ENCODE results near the gene TOMM5. TPM values are rescaled to one million over a fixed set of nuclear protein-coding genes. Genes with fewer than 3 reads are reported as not detected.
A peak's percentile ranks its signal among the peaks of the same experiment; 100 is the strongest.

The TOMM5 gene
- total and polyA plus RNA-seq, 2 of the 13 experiments (the other 11 are each of a cell fraction or from before 2014, with no cell fraction given): 147 to 315 TPM

DNA sequence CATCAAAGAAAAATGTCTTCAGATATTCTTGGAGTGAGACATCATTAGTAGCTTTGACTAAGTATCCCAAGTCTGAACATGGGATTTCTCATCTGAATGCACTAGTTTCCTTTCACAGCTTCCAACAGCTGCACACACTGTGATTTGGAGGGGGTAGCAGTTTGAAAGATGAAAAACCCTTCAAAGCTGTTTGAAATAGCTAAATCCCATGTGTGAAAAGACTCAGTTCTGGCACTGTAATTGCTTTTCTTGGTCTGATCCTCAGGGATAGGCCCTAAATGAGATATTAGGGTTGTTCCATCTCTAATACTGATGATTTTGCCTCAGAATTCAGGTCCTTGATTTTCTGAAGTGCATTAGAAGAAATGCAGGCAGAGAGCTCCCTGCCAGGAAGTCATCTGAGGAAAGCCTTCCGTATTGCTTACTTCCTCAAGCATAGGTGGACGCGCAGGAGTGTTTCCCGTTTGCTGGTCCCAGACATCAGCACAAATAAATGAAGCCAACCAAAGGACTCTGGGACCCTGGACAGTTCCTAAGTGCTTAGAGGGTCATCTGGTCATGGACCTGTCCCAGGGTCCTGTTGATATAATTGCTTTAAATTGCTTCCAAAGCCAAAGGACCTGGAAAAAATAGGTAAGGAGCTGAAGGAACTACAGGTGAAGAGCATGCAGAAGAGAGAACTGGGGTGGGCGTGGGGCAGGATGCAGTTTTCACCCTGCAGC, 32.8 kb upstream of the TOMM5 start:
- Histone ChIP-seq H3K4me1 (ENCODE audit: insufficient read depth, low read length) (no peaks in the 10 kb centered on the region), H3K9ac (ENCODE audit: insufficient read depth, low read depth, low read length) (no peak overlapping the region), H2AFZ (ENCODE audit: low read length) (no peak overlapping the region), H4K20me1 (ENCODE audit: insufficient read depth, low read length) (no peaks in the 10 kb centered on the region), H3K4me2 (ENCODE audit: low read depth, low read length) (no peak overlapping the region), H3K4me3 (replicated peaks in 1 of 3; ENCODE audit: insufficient read depth in 1 of 3, low read depth in 2 of 3, low read length in 3 of 3) (no peak overlapping the region), H3K27me3 (ENCODE audit: control insufficient read depth in 1 of 2, insufficient read depth in 2 of 2, low read length in 2 of 2) (peaks cover 0 to 22% of the 10 kb centered on the region in 2 experiments; a peak in 2 of 5 replicates), H3K79me2 (ENCODE audit: insufficient read depth, low read length) (no peaks in the 10 kb centered on the region), H3K27ac (ENCODE audit: extremely low read length, insufficient read depth, low read length) (no peak overlapping the region), H3K9me3 (ENCODE audit: low read length) (no peaks in the 10 kb centered on the region), H3K36me3 (replicated peaks in 1 of 2; ENCODE audit: control insufficient read depth in 1 of 2, insufficient read depth in 2 of 2, low read length in 2 of 2) (no peaks in the 10 kb centered on the region)
- intact Hi-C loops (cut with micrococcal nuclease; ENCODE audit: unreplicated experiment) (no loop called here), in situ Hi-C loops (cut with HindIII; ENCODE audit: extremely low pct_ligation_motif_present, low pct_unique_long_range_greater_than_20kb) (no loop called here)
- ChIA-PET CTCF (ENCODE audit: low intra/inter-chr PET ratio, low total read pairs) (no interaction called here), POLR2A (no interaction called here)
- no TSS peak for BruUV-seq (replicated peaks)
- WGBS (ENCODE audit: low lambda C conversion rate): 53% methylated on average over 3 of the region's 5 CpGs
- ATAC-seq (no peak), DNase-seq (ENCODE audit: low spot score) (no peak), FAIRE-seq (no peak)
- no peak for TF ChIP-seq NFIB (CRISPR knock-in tag; IDR thresholded peaks at IDR 0.05; ENCODE audit: borderline replicate concordance)
- TF ChIP-seq, protein P1, sequence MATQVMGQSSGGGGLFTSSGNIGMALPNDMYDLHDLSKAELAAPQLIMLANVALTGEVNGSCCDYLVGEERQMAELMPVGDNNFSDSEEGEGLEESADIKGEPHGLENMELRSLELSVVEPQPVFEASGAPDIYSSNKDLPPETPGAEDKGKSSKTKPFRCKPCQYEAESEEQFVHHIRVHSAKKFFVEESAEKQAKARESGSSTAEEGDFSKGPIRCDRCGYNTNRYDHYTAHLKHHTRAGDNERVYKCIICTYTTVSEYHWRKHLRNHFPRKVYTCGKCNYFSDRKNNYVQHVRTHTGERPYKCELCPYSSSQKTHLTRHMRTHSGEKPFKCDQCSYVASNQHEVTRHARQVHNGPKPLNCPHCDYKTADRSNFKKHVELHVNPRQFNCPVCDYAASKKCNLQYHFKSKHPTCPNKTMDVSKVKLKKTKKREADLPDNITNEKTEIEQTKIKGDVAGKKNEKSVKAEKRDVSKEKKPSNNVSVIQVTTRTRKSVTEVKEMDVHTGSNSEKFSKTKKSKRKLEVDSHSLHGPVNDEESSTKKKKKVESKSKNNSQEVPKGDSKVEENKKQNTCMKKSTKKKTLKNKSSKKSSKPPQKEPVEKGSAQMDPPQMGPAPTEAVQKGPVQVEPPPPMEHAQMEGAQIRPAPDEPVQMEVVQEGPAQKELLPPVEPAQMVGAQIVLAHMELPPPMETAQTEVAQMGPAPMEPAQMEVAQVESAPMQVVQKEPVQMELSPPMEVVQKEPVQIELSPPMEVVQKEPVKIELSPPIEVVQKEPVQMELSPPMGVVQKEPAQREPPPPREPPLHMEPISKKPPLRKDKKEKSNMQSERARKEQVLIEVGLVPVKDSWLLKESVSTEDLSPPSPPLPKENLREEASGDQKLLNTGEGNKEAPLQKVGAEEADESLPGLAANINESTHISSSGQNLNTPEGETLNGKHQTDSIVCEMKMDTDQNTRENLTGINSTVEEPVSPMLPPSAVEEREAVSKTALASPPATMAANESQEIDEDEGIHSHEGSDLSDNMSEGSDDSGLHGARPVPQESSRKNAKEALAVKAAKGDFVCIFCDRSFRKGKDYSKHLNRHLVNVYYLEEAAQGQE (IDR thresholded peaks at IDR 0.05; ENCODE audit: borderline replicate concordance in 1 of 2, low read depth in 1 of 2, low read length in 2 of 2): peak in 1 of 2 experiments; percentile 76; a peak in 3 of 4 replicates

DNA sequence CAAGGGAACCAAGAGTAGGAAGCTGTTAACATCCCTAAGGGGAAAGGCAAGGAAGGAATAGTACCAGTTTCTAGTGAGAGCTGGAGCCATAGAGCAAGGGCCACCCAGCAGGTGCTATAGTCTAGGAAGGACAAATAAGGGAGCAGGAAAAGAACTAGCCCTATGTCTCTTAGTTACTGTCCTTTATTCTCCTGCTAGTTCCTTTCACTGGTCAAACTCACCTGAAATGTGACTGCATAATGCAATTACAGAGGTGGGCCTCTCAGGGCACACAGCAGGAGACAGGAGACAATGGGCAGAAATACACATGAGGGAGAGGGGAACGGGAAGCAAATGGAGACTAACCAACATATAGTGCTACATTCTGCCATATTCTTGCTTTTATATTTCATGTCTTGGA, 31.7 kb upstream of the TOMM5 start:
- BruUV-seq (replicated peaks): no TSS peak
- H3K4me2 ChIP-seq (ENCODE audit: low read depth, low read length): no peak overlapping the region
- no peaks in the 10 kb centered on the region for H3K36me3 ChIP-seq (replicated peaks in 1 of 2; ENCODE audit: control insufficient read depth in 1 of 2, insufficient read depth in 2 of 2, low read length in 2 of 2)
- H3K4me3 ChIP-seq (replicated peaks in 1 of 3; ENCODE audit: insufficient read depth in 1 of 3, low read depth in 2 of 3, low read length in 3 of 3): no peak overlapping the region
- no peaks in the 10 kb centered on the region for H3K4me1 ChIP-seq (ENCODE audit: insufficient read depth, low read length)
- no peak for TF ChIP-seq NFYC (CRISPR knock-in tag; IDR thresholded peaks at IDR 0.05)
- TF ChIP-seq GTF2F1 (IDR thresholded peaks at IDR 0.05; ENCODE audit: low read length): no peak
- no peak for TF ChIP-seq TCF7 (IDR thresholded peaks at IDR 0.05; ENCODE audit: low read depth)
- no peak for DNase-seq (ENCODE audit: low spot score)
- no peaks in the 10 kb centered on the region for H3K9me3 ChIP-seq (ENCODE audit: low read length)
- intact Hi-C loops (cut with micrococcal nuclease; ENCODE audit: unreplicated experiment): no loop called here
- no peak for ATAC-seq
- no peak overlapping the region for H2AFZ ChIP-seq (ENCODE audit: low read length)
- WGBS (ENCODE audit: low lambda C conversion rate): 0% methylated on average over 1 of the region's 1 CpG
- FAIRE-seq: no peak
- POLR2A ChIA-PET: no interaction called here
- in situ Hi-C loops (cut with HindIII; ENCODE audit: extremely low pct_ligation_motif_present, low pct_unique_long_range_greater_than_20kb): no loop called here
- CTCF ChIA-PET (ENCODE audit: low intra/inter-chr PET ratio, low total read pairs): no interaction called here
- H3K27me3 ChIP-seq (ENCODE audit: control insufficient read depth in 1 of 2, insufficient read depth in 2 of 2, low read length in 2 of 2): peaks cover 0 to 26% of the 10 kb centered on the region in 2 experiments; a peak in 2 of 5 replicates
- H3K9ac ChIP-seq (ENCODE audit: insufficient read depth, low read depth, low read length): no peak overlapping the region
- H3K27ac ChIP-seq (ENCODE audit: extremely low read length, insufficient read depth, low read length): no peak overlapping the region
- no peaks in the 10 kb centered on the region for H4K20me1 ChIP-seq (ENCODE audit: insufficient read depth, low read length)
- H3K79me2 ChIP-seq (ENCODE audit: insufficient read depth, low read length): no peaks in the 10 kb centered on the region

Measured in HepG2 (cell line).